DND-41 (cell line): ENCODE data around the gene ZFC3H1.

Source experiments
- ATAC-seq: fragments of 200-7000 bp; cut with Tn5 transposase; 3 replicates; pipeline ENCODE4 v1.9.1; 2021; ENCODE audit warnings: low read depth; ENCODE audit not compliant: insufficient read depth
- DNase-seq: peaks from one replicate; pipeline ENCODE4 v3.0.0-alpha.2; 2020
- H2AFZ ChIP-seq: 2 replicates; pipeline ENCODE4 v1.6.0; 2012; ENCODE audit warnings: low read depth, low read length
- H3K27ac ChIP-seq: 2 replicates; pipeline ENCODE4 v1.5.1; 2012; ENCODE audit warnings: low read length, inconsistent platforms
- H3K27me3 ChIP-seq: fragments of 200-600 bp; sonication (generic); 2 replicates; pipeline ENCODE4 v1.6.0; 2012; ENCODE audit warnings: low read length, mild to moderate bottlenecking, inconsistent platforms; ENCODE audit not compliant: insufficient read depth, poor library complexity
- H3K36me3 ChIP-seq: 2 replicates; pipeline ENCODE4 v1.5.1; 2012; ENCODE audit warnings: low read length, inconsistent platforms; ENCODE audit not compliant: insufficient read depth
- H3K4me1 ChIP-seq: 2 replicates; pipeline ENCODE4 v1.5.1; 2012; ENCODE audit warnings: mild to moderate bottlenecking, low read length; ENCODE audit not compliant: insufficient read depth
- H3K4me2 ChIP-seq: 2 replicates; pipeline ENCODE4 v1.6.0; 2012; ENCODE audit warnings: mild to moderate bottlenecking, moderate library complexity, low read length, inconsistent platforms; ENCODE audit not compliant: insufficient read depth
- H3K4me3 ChIP-seq, 2 experiments: fragments of 200-600 bp in 1 of 2; shearing (Covaris generic) in 1 of 2; 2 replicates each; pipeline ENCODE4 v1.5.1; 2012 to 2016; ENCODE audit warnings: inconsistent platforms in 2 of 2, low read length in 2 of 2, mild to moderate bottlenecking in 2 of 2, low read depth in 1 of 2, moderate library complexity in 1 of 2
- H3K79me2 ChIP-seq: 2 replicates; pipeline ENCODE4 v1.6.0; 2012; ENCODE audit warnings: low read length, inconsistent platforms; ENCODE audit not compliant: insufficient read depth
- H3K9ac ChIP-seq: 2 replicates; pipeline ENCODE4 v1.6.0; 2012; ENCODE audit warnings: low read depth, mild to moderate bottlenecking, inconsistent platforms, low read length, moderate library complexity
- H3K9me3 ChIP-seq: 2 replicates; pipeline ENCODE4 v1.5.1; 2012; ENCODE audit warnings: low read length, moderate library complexity, mild to moderate bottlenecking, inconsistent platforms; ENCODE audit not compliant: insufficient read depth, severe bottlenecking
- H4K20me1 ChIP-seq: 2 replicates; pipeline ENCODE4 v1.6.0; 2012; ENCODE audit warnings: low read length; ENCODE audit not compliant: insufficient read depth
- CTCF ChIP-seq: IDR thresholded peaks from 2 replicates; pipeline ENCODE4 v1.5.1; 2012; ENCODE audit warnings: borderline replicate concordance, low read length, moderate library complexity, mild to moderate bottlenecking; ENCODE audit not compliant: poor library complexity, severe bottlenecking; ENCODE audit errors: extremely low read depth
- EZH2 ChIP-seq: IDR thresholded peaks from 3 replicates; pipeline ENCODE4 v1.6.1; 2012; ENCODE audit warnings: borderline replicate concordance, low read depth, mild to moderate bottlenecking, moderate library complexity, low read length, inconsistent platforms; ENCODE audit not compliant: severe bottlenecking

ZFC3H1 gene

DNA sequence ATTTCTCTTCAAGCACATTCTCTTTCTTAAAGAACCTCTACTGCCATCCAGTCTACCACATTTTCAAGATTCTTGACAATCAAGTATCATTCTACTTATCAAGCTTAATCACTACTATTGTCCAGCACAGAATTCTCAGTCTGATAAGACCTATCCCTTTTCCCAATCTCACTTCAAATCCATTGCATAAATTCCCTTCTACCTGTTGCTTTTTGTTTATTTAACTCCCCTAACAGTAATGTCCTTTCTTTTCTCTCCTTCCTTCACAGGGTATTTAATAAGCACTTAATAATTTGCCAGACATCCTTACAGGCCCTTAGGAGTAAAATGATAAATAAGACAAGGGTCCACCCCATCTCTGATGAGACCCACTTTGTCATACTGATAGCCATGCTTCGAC is 41.7 kb downstream of the ZFC3H1 start:
- H3K36me3 ChIP-seq, result peaks cover 91% of the 10 kb centered on the region
- DNase-seq, result no peak
- H3K4me1 ChIP-seq, result no peaks in the 10 kb centered on the region
- TF ChIP-seq CTCF (no peak), EZH2 (no peak)
- H2AFZ ChIP-seq, result no peak overlapping the region
- H3K9me3 ChIP-seq, result no peaks in the 10 kb centered on the region
- H3K4me3 ChIP-seq, result no peak overlapping the region
- no peak for ATAC-seq
- H4K20me1 ChIP-seq, result no peaks in the 10 kb centered on the region
- no peaks in the 10 kb centered on the region for H3K79me2 ChIP-seq
- H3K4me2 ChIP-seq, result no peak overlapping the region
- H3K27ac ChIP-seq, result no peak overlapping the region
- H3K9ac ChIP-seq, result no peak overlapping the region
- no peaks in the 10 kb centered on the region for H3K27me3 ChIP-seq

- H3K9ac ChIP-seq, result no peak overlapping the region
- no peaks in the 10 kb centered on the region for H4K20me1 ChIP-seq
- H3K79me2 ChIP-seq, result no peaks in the 10 kb centered on the region
- no peak for TF ChIP-seq CTCF
- TF ChIP-seq EZH2, result no peak
- no peaks in the 10 kb centered on the region for H3K27me3 ChIP-seq
- no peak overlapping the region for H3K27ac ChIP-seq
- no peak overlapping the region for H3K4me2 ChIP-seq
- ATAC-seq, result peak; percentile 71
- H3K36me3 ChIP-seq, result peaks cover 76% of the 10 kb centered on the region
- DNase-seq, result no peak
- no peaks in the 10 kb centered on the region for H3K4me1 ChIP-seq
- no peak overlapping the region for H3K4me3 ChIP-seq
- H2AFZ ChIP-seq, result no peak overlapping the region
- no peaks in the 10 kb centered on the region for H3K9me3 ChIP-seq
Measured at GRCh38 chr12:71610031-71610795, 53.4 kb downstream of the ZFC3H1 start.

GRCh38 chr12:71607494-71608330 is 55.9 kb downstream of the ZFC3H1 start:
- Histone ChIP-seq H3K79me2 (no peaks in the 10 kb centered on the region), H3K4me1 (no peaks in the 10 kb centered on the region), H3K36me3 (peaks cover 51% of the 10 kb centered on the region), H3K9me3 (no peaks in the 10 kb centered on the region), H3K27me3 (no peaks in the 10 kb centered on the region), H3K4me3 (no peak overlapping the region), H3K9ac (no peak overlapping the region), H2AFZ (no peak overlapping the region), H3K27ac (no peak overlapping the region), H3K4me2 (no peak overlapping the region), H4K20me1 (no peaks in the 10 kb centered on the region)
- DNase-seq (no peak), ATAC-seq (no peak)
- TF ChIP-seq CTCF, result no peak
- TF ChIP-seq EZH2, result no peak
